Measurements from ENCODE around the gene RDH11. TPM values are rescaled to one million over a fixed set of nuclear protein-coding genes. Genes with fewer than 3 reads are reported as not detected.

Gene RDH11
- 96.3 and 137 TPM in 2 replicates for total RNA-seq

GRCh38 chr14:67695394-67695949, at the start of gene RDH11:
TSS of gene RDH11 (minus strand) at chr14:67695764. CDS start at chr14:67695703, 61 bp downstream.

GRCh38 chr14:67701492-67701891, 5.9 kb upstream of the RDH11 start, which contains the start of gene RDH12:
TSS of gene RDH12 (plus strand) at chr14:67701886. CDS start at chr14:67722643, 20,757 bp downstream.

GRCh38 chr14:67674480-67675218, 20.9 kb downstream of the RDH11 start, which contains the start of gene VTI1B:
TSS of gene VTI1B (minus strand) at chr14:67674632. CDS start at chr14:67674489, 143 bp downstream.

Other genes starting within 250 kb of the RDH11 start
- 0.29 and 2.0 TPM in 2 replicates for gene TMEM229B, start 207.0 kb downstream of the RDH11 start, total RNA-seq
- 0.15 and 0.17 TPM in 2 replicates for gene PLEKHH1, start 162.5 kb downstream of the RDH11 start, total RNA-seq
- 14.7 and 18.9 TPM in 2 replicates for gene PIGH, start 95.5 kb downstream of the RDH11 start, total RNA-seq
- gene ARG2, start 75.8 kb downstream of the RDH11 start, total RNA-seq = 0.99 and 7.3 TPM in 2 replicates
- gene VTI1B, start 21.1 kb downstream of the RDH11 start, total RNA-seq = 86.5 and 95.4 TPM in 2 replicates
- gene RDH12, start 6.1 kb upstream of the RDH11 start, total RNA-seq = 0.15 TPM in 1 of 2 replicates, not detected in the other
- gene ZFYVE26, start 120.8 kb upstream of the RDH11 start, total RNA-seq = 23.3 and 26.0 TPM in 2 replicates
- gene RAD51B, start 124.0 kb upstream of the RDH11 start, total RNA-seq = 16.4 and 29.1 TPM in 2 replicates